ENCODE results near the gene GNB3. TPM values are rescaled to one million over a fixed set of nuclear protein-coding genes. Genes with fewer than 3 reads are reported as not detected.

The GNB3 gene
- total RNA-seq, 2 experiments from 2014 or later, result 5.0 to 23.7 TPM

DNA sequence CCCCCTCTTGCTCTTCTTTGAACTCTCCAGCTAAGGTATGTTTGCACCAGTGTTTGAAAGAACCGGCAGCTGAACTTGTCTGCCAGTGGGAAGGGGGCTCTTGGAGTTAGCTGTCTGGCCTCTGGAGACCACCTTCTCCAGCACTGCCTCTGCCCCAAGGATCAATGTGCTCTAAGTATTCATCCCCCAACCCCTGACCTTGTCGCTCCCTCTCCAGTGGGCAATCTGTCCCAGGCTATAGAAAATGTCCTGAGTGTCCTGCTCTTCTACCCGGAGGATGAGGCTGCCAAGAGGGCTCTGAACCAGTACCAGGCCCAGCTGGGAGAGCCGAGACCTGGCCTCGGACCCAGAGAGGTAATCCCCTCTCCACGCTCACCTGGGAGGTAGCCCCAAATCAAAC is 9.7 kb upstream of the GNB3 start:
- TF ChIP-seq, protein P1, sequence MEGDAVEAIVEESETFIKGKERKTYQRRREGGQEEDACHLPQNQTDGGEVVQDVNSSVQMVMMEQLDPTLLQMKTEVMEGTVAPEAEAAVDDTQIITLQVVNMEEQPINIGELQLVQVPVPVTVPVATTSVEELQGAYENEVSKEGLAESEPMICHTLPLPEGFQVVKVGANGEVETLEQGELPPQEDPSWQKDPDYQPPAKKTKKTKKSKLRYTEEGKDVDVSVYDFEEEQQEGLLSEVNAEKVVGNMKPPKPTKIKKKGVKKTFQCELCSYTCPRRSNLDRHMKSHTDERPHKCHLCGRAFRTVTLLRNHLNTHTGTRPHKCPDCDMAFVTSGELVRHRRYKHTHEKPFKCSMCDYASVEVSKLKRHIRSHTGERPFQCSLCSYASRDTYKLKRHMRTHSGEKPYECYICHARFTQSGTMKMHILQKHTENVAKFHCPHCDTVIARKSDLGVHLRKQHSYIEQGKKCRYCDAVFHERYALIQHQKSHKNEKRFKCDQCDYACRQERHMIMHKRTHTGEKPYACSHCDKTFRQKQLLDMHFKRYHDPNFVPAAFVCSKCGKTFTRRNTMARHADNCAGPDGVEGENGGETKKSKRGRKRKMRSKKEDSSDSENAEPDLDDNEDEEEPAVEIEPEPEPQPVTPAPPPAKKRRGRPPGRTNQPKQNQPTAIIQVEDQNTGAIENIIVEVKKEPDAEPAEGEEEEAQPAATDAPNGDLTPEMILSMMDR (conservative IDR thresholded peaks at IDR 0.05; ENCODE audit: low read length), result no peak
- no peak for TF ChIP-seq EZH2phosphoT487 (IDR thresholded peaks at IDR 0.05; ENCODE audit: borderline replicate concordance, low read depth, low read length)
- intact Hi-C loops (cut with micrococcal nuclease; ENCODE audit: unreplicated experiment), result no loop called here
- Histone ChIP-seq H3K4me1 (ENCODE audit: insufficient read depth, low read length, poor library complexity, severe bottlenecking) (peaks cover 26% of the 10 kb centered on the region), H2AFZ (ENCODE audit: low read length) (no peak overlapping the region), H3K4me3 (ENCODE audit: low read depth, low read length, poor library complexity, severe bottlenecking) (no peak overlapping the region), H3K79me2 (ENCODE audit: insufficient read depth, low read depth, low read length) (no peaks in the 10 kb centered on the region), H3K27ac (ENCODE audit: low read depth, low read length, poor library complexity, severe bottlenecking) (no peak overlapping the region), H3K4me2 (ENCODE audit: low read length) (no peak overlapping the region), H3K9me2 (ENCODE audit: insufficient read depth, low read length) (no peaks in the 10 kb centered on the region), H3K9me3 (ENCODE audit: low read length) (no peaks in the 10 kb centered on the region), H3K36me3 (ENCODE audit: insufficient read depth, low read length) (no peaks in the 10 kb centered on the region), H4K20me1 (ENCODE audit: insufficient read depth, low read length) (no peaks in the 10 kb centered on the region)
- BruUV-seq (replicated peaks), result no TSS peak
- CTCF ChIA-PET (ENCODE audit: unreplicated experiment), result interaction anchor here (1.3 kb wide), 1 partner anchor 9 kb away, joined by 5 read pairs; no protein-coding TSS in a partner anchor
- DNase-seq (ENCODE audit: low spot score), result no peak
- POLR2A ChIA-PET, result interaction anchor here (1.2 kb wide), 1 partner anchor 18 kb away, joined by 5 read pairs; no protein-coding TSS in a partner anchor

DNA sequence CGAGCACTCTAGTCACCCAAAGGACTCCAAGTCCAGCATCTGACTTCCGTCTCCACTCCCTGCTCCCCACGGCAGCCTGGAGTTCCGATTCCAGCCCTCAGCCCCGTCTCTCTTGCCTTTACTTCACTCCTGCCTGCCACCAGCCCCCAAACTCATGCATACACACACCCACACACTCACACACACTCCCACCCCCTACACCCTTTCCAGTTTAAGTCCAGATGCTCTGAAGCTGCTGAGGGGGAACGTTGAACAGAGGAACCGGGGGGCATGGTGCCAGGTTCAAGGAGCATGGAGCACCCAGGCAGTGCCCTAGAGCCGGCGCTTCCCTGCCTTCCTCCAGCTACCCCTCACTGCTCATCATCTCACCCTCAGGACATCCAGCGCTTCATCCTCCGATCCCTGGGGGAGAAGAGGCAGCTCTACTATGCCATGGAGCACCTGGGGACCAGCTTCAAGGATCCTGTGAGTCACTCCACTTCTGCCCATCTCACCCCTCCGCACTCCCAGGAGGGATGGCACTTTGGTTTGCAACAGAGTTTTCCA is 9.2 kb upstream of the GNB3 start:
- ChIA-PET POLR2A (interaction anchor here (0.9 kb wide), 1 partner anchor 8 kb away, joined by 5 read pairs; no protein-coding TSS in a partner anchor), CTCF (ENCODE audit: unreplicated experiment) (no interaction called here)
- no peaks in the 10 kb centered on the region for H3K79me2 ChIP-seq (ENCODE audit: insufficient read depth, low read depth, low read length)
- no peaks in the 10 kb centered on the region for H3K9me2 ChIP-seq (ENCODE audit: insufficient read depth, low read length)
- TF ChIP-seq, protein P1 (conservative IDR thresholded peaks at IDR 0.05; ENCODE audit: low read length), result no peak
- no peak for TF ChIP-seq EZH2phosphoT487 (IDR thresholded peaks at IDR 0.05; ENCODE audit: borderline replicate concordance, low read depth, low read length)
- H3K4me3 ChIP-seq (ENCODE audit: low read depth, low read length, poor library complexity, severe bottlenecking), result no peak overlapping the region
- peaks cover 26% of the 10 kb centered on the region for H3K4me1 ChIP-seq (ENCODE audit: insufficient read depth, low read length, poor library complexity, severe bottlenecking)
- no peaks in the 10 kb centered on the region for H3K36me3 ChIP-seq (ENCODE audit: insufficient read depth, low read length)
- no peaks in the 10 kb centered on the region for H3K9me3 ChIP-seq (ENCODE audit: low read length)
- no peak for DNase-seq (ENCODE audit: low spot score)
- no peak overlapping the region for H2AFZ ChIP-seq (ENCODE audit: low read length)
- H3K27ac ChIP-seq (ENCODE audit: low read depth, low read length, poor library complexity, severe bottlenecking), result no peak overlapping the region
- intact Hi-C loops (cut with micrococcal nuclease; ENCODE audit: unreplicated experiment), result no loop called here
- BruUV-seq (replicated peaks), result no TSS peak
- H4K20me1 ChIP-seq (ENCODE audit: insufficient read depth, low read length), result no peaks in the 10 kb centered on the region
- no peak overlapping the region for H3K4me2 ChIP-seq (ENCODE audit: low read length)

- no peaks in the 10 kb centered on the region for H3K79me2 ChIP-seq (ENCODE audit: insufficient read depth, low read depth, low read length)
- no peaks in the 10 kb centered on the region for H4K20me1 ChIP-seq (ENCODE audit: insufficient read depth, low read length)
- no peak for TF ChIP-seq EZH2phosphoT487 (IDR thresholded peaks at IDR 0.05; ENCODE audit: borderline replicate concordance, low read depth, low read length)
- TF ChIP-seq, protein P1 (conservative IDR thresholded peaks at IDR 0.05; ENCODE audit: low read length), result no peak
- H3K27ac ChIP-seq (ENCODE audit: low read depth, low read length, poor library complexity, severe bottlenecking), result no peak overlapping the region
- H3K4me3 ChIP-seq (ENCODE audit: low read depth, low read length, poor library complexity, severe bottlenecking), result no peak overlapping the region
- H3K4me2 ChIP-seq (ENCODE audit: low read length), result no peak overlapping the region
- no peak for DNase-seq (ENCODE audit: low spot score)
- H3K36me3 ChIP-seq (ENCODE audit: insufficient read depth, low read length), result no peaks in the 10 kb centered on the region
- no peaks in the 10 kb centered on the region for H3K9me3 ChIP-seq (ENCODE audit: low read length)
- BruUV-seq (replicated peaks), result no TSS peak
- H3K4me1 ChIP-seq (ENCODE audit: insufficient read depth, low read length, poor library complexity, severe bottlenecking), result peaks cover 26% of the 10 kb centered on the region
- POLR2A ChIA-PET, result interaction anchor here (0.9 kb wide), 1 partner anchor 9 kb away, joined by 5 read pairs; no protein-coding TSS in a partner anchor
- H3K9me2 ChIP-seq (ENCODE audit: insufficient read depth, low read length), result no peaks in the 10 kb centered on the region
- no peak overlapping the region for H2AFZ ChIP-seq (ENCODE audit: low read length)
- intact Hi-C loops (cut with micrococcal nuclease; ENCODE audit: unreplicated experiment), result no loop called here
- CTCF ChIA-PET (ENCODE audit: unreplicated experiment), result no interaction called here
Measured at GRCh38 chr12:6832125-6832524, 8.6 kb upstream of the GNB3 start.
